Vagina (tissue), 2 donors: Measurements from ENCODE around the gene FES.

ENCODE experiments used
- POLR2A ChIP-seq, 2 donors: fragments of 450-650 bp; IDR thresholded peaks; one replicate each; pipeline ENCODE4 v1.6.1; 2017; ENCODE audit warnings: antibody characterized with exemption in 2 of 2, mild to moderate bottlenecking in 2 of 2, moderate library complexity in 2 of 2
- POLR2AphosphoS5 ChIP-seq, 2 donors: sonication (generic); formaldehyde crosslinking; IDR thresholded peaks; one replicate each; pipeline ENCODE4 v1.9.0; 2017; ENCODE audit warnings: antibody characterized with exemption in 2 of 2, mild to moderate bottlenecking in 2 of 2, low read depth in 1 of 2; ENCODE audit not compliant: insufficient read depth in 1 of 2
- TF ChIP-seq, protein P1 (sequence below), 3 experiments: fragments of 450-650 bp in 2 of 3; fragments of 200-600 bp in 1 of 3; sonication (generic) in 1 of 3; IDR thresholded peaks; one replicate each; pipeline ENCODE4 v1.5.1; 2017 to 2019; ENCODE audit warnings: antibody characterized with exemption in 3 of 3, mild to moderate bottlenecking in 2 of 3, moderate library complexity in 2 of 3

DNA sequence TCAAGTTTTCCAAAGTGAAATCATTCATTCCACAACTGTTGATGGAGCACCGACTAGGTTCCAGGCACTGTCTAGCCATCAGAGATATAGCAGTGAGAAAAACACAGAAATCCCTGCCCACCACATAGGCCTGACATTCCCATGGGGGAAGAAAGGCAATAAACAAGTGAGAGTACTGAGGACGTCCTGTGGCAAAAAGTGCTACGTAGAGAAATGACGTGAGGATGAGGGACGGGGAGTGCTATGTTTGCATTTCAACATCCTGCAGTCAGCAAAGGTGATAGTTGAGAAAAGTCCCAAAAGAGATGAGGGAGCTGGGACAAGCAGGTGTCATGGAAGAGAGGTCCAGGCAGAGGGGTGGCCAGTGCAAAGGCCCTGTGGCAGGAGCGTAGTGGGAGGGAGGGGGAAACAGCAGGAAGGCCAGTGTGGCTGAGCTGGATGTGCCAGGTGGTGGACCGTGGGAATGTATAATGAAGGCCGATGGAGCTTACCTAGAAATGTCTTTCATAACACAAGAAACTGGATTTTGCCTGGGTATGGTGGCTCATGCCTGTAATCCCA lies 26.3 kb upstream of the FES start:
- TF ChIP-seq, protein P1, sequence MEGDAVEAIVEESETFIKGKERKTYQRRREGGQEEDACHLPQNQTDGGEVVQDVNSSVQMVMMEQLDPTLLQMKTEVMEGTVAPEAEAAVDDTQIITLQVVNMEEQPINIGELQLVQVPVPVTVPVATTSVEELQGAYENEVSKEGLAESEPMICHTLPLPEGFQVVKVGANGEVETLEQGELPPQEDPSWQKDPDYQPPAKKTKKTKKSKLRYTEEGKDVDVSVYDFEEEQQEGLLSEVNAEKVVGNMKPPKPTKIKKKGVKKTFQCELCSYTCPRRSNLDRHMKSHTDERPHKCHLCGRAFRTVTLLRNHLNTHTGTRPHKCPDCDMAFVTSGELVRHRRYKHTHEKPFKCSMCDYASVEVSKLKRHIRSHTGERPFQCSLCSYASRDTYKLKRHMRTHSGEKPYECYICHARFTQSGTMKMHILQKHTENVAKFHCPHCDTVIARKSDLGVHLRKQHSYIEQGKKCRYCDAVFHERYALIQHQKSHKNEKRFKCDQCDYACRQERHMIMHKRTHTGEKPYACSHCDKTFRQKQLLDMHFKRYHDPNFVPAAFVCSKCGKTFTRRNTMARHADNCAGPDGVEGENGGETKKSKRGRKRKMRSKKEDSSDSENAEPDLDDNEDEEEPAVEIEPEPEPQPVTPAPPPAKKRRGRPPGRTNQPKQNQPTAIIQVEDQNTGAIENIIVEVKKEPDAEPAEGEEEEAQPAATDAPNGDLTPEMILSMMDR (IDR thresholded peaks at IDR 0.05), result no peak
- TF ChIP-seq POLR2AphosphoS5 (IDR thresholded peaks at IDR 0.05; ENCODE audit: insufficient read depth in 1 of 2, low read depth in 1 of 2), result no peak
- TF ChIP-seq POLR2A (IDR thresholded peaks at IDR 0.05), result no peak
